ENCODE results near the gene ANKS1B. TPM values are rescaled to one million over a fixed set of nuclear protein-coding genes. Genes with fewer than 3 reads are reported as not detected.

The ANKS1B gene
- total RNA-seq, 1 donor from 2014 or later, result 10.6 TPM

DNA sequence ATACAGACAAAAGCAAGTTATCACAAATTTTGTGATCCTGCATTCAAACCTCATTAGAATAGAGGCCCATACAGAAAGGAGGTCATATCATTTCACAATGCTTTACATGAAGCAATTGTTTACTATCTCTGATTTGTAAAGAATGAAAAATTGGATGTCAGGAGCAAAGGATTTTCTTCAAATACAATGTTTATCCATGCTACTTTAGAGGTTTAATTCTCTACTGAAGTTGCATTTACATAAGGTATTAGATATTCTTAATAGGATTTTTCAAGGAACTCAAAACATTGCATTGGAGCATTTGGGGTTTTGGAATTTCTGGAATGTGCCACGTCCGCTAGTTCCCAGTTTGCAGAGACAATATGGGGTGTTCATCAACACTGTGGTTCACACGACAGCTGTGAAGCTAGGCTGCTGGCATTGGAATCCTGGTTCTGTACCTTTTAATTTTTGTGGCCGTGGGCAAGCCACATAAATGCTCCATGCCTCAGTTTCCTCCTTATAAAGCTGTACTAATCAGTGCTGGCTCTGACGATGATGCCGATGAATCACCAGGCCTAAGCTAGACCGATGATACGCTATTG is 1164.8 kb downstream of the ANKS1B start:
- DNase-seq (ENCODE audit: low spot score), result no peak

- no peak for DNase-seq (ENCODE audit: low spot score)
Measured at GRCh38 chr12:98819071-98819470, 1165.7 kb downstream of the ANKS1B start.

DNA sequence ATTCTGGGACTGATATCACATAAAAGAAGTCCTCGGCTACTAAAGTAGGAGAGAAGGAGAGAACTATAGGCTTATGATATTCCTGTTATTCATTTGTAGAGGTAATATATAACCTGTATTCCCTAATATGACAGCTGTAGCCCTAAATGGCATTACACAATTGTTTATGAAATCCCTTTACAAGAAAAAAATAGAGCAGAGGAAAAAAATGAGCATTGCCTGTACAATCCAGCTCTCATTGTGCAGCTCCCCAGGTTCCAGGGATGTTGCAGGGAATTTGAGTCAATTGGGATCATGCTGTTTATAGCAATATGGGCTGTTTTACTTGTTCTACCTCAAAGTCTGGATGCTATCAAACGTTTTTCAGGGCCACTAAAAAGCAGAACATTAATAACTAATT is 1166.5 kb downstream of the ANKS1B start:
- DNase-seq (ENCODE audit: low spot score), result no peak

GRCh38 chr12:98817742-98818141 is 1167.0 kb downstream of the ANKS1B start:
- no peak for DNase-seq (ENCODE audit: low spot score)

- DNase-seq (ENCODE audit: low spot score), result no peak
Measured at GRCh38 chr12:98816720-98817119, 1168.0 kb downstream of the ANKS1B start.

DNA sequence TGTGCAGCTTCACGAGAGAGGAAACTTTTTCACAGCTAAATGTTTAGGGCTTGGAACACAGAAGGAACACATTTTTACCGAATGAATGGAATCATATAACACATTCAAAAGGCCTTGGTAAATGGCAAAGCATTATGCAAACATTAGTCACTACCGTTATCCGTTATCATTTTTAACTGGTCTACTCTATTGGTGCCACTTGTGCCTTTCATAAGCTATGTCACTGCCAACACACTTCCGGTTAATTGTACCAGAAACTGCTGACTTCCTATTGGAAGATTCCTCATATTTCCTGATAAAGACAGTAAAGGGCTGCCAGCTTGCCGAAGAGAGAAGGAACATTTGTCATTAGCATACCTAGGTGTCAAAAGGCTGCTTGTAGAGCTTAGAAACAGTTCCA is 1170.5 kb downstream of the ANKS1B start:
- no peak for DNase-seq (ENCODE audit: low spot score)

DNA sequence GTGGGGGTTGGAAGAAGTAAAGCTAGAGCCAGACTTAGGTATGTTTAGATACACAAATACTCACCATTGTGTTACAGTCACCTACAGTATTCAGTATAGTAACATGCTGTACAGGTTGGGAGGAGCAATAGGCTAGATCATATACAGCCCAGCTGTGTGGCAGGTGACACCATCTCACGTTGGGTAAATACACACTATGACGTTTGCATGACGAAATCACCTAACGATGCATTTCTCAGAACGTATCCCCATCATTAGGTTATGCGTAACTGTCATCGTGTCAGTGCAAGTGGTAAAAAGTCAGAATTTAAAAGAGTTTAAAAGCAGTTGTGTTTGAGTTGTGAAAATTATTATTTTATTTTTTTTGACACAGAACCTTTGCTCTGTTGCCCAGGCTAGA is 1172.5 kb downstream of the ANKS1B start:
- no peak for DNase-seq (ENCODE audit: low spot score)

DNA sequence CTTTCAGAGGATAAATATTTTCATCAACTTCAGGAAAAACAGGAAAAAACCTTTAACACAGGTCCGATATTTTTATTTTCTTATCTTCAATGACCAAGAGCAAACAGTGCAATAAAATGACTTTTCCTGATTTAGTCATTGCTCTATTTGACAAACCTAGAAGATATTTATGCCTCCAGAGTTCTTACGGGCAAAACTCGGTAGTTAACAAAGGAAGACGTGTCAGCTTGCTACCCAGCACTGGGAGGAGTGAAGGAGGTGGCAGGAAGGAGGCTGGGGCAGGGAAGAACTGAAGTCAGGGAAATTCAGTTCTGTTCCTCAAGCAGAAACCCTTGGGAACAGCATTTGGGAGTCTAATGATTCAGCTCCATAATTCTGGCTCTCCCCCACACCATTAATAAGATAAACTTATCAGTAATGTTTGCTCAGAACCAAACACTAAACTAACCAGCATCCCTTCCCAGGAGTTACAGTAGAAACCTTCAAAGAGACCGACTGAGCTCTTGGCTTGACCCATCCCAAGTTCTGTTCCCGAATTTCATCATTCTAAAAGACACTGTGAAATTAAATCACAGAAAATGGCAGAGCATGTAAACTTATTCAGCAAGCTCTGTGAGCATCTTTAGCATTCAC is 1176.4 kb downstream of the ANKS1B start:
- no peak for DNase-seq (ENCODE audit: low spot score)

- DNase-seq (ENCODE audit: low spot score), result no peak
Measured at GRCh38 chr12:98807187-98807586, 1177.5 kb downstream of the ANKS1B start.

- no peak for DNase-seq (ENCODE audit: low spot score)
Measured at GRCh38 chr12:98803468-98804209, 1181.1 kb downstream of the ANKS1B start.

DNA sequence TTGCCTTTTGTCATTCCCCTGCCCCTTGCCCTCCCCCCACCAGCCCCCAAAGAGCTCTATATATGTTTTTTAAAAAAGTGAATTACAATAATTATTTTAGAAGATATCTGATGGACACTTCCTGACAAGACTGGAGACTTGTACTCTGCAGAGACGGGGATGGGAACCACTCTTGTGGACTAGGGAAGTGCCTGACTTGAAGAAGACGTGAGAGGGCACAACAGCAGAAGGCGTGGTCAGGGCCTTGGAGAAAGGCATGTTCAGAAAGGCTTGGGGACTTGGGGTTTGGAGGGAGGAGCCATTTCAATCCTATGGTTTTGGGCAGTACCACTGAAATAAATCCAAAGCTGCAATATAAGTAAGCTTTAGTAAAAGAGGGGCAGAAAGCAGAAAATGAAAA is 1184.9 kb downstream of the ANKS1B start:
- DNase-seq (ENCODE audit: low spot score), result no peak

DNA sequence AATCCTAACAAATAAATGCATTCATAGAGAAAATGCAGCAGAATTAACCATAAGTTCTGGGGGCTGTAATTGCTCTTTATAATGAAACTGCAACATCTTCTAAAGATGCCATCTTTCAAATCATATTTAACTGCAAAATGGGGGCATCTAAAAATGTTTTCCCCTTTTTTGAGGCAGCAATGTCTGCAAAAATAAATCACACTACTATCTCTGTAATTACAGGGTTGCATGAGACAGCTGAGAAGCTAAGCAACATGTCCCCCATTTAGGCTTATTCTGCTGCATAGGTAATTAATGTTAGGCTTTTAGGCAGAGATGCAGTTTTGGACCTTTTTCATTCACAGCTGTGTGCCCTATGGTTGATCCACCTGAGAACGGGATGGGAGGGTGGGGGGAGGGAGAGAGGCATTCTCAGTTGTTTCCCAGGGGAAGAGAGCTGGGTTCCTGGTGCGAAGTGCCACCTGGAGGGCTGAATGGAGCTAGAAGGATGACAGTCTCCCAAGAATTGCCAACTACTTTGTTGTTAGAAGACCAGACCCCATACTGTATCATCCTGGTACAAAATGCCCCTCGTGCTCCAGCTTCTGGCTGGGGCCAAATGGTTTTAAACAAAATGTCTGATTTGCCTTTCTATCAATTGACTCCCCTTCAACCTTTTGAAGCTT is 1185.5 kb downstream of the ANKS1B start:
- no peak for DNase-seq (ENCODE audit: low spot score)

- no peak for DNase-seq (ENCODE audit: low spot score)
Measured at GRCh38 chr12:98797200-98797599, 1187.5 kb downstream of the ANKS1B start.

GRCh38 chr12:98796745-98797144 is 1188.0 kb downstream of the ANKS1B start:
- no peak for DNase-seq (ENCODE audit: low spot score)

DNA sequence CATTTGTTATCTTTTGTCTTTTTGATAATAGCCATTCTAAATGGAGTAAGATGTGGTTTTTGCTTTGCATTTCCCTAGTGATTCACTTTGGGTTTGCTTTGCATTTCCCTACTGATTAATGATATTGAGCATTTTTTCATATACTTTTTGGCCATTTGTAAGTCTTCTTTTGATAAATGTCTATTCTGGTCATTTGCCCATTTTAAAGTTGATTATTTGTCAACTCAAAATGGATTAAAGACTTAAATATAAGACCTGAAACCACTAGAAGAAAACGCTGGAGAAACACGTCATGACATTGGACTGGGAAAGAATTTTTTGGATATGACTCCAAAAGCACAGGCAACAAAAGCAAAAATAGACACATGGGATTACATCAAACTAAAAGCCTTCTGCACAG is 1191.6 kb downstream of the ANKS1B start:
- no peak for DNase-seq (ENCODE audit: low spot score)

DNA sequence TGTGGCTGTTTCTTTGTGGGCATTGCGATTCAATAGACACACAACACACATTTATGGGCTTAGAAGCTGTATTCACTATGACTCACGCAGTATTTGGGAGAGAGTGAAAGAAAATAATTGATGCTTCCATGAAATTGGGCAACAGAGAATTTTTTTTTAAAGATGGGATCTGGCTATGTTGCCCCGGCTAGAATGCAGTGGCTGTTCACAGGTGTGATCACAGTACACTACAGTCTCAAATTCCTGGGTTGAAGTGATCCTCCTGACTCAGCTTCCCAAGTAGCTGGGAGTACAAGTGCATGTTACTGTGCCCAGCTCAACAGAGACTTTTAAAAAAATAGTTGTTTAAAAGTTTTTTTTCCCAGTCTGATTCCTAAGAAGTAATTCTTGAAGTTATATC is 1193.3 kb downstream of the ANKS1B start:
- no peak for DNase-seq (ENCODE audit: low spot score)

DNA sequence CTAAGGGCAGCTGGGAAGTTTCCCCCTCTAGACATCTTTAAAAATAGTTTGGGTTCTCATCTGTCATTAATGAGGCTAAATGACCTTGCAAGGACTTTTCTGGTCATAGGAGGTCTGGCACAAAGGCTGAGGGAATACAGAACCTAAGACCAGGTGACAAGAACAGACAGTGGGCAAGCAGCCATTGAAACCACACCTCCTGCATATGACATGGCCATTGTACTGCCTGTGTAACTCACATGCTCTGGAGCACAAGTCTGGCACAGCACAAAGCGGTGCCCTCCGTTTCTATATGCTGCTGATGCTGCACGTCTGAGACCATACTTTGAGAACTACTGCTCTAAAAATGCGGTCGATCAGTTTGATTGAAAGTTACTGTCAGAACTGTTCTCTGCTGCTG is 1196.3 kb downstream of the ANKS1B start:
- no peak for DNase-seq (ENCODE audit: low spot score)

DNA sequence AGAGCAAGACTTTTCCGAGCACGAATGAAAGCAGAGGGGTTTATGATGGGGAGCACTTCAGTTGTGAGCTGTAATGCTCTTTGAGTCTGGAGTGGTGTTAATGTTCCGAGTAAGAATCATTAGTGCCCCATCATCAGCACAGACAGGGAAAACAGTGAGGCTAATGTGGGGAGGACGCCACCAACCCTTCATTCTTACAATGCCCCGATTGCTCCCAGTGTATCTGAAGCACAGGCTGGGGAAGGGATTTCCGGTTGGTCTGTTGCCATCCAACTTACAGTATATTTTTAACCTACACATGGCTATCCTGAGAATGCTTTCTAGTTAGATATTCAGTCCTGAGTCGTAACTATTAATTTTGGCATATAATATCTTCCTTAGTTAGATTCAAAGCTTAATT is 1198.1 kb downstream of the ANKS1B start:
- DNase-seq (ENCODE audit: low spot score), result no peak

GRCh38 chr12:98783420-98783819 is 1201.3 kb downstream of the ANKS1B start:
- no peak for DNase-seq (ENCODE audit: low spot score)

- no peak for DNase-seq (ENCODE audit: low spot score)
Measured at GRCh38 chr12:98780261-98780660, 1204.5 kb downstream of the ANKS1B start.

GRCh38 chr12:98772818-98773217 is 1211.9 kb downstream of the ANKS1B start:
- DNase-seq (ENCODE audit: low spot score), result no peak

DNA sequence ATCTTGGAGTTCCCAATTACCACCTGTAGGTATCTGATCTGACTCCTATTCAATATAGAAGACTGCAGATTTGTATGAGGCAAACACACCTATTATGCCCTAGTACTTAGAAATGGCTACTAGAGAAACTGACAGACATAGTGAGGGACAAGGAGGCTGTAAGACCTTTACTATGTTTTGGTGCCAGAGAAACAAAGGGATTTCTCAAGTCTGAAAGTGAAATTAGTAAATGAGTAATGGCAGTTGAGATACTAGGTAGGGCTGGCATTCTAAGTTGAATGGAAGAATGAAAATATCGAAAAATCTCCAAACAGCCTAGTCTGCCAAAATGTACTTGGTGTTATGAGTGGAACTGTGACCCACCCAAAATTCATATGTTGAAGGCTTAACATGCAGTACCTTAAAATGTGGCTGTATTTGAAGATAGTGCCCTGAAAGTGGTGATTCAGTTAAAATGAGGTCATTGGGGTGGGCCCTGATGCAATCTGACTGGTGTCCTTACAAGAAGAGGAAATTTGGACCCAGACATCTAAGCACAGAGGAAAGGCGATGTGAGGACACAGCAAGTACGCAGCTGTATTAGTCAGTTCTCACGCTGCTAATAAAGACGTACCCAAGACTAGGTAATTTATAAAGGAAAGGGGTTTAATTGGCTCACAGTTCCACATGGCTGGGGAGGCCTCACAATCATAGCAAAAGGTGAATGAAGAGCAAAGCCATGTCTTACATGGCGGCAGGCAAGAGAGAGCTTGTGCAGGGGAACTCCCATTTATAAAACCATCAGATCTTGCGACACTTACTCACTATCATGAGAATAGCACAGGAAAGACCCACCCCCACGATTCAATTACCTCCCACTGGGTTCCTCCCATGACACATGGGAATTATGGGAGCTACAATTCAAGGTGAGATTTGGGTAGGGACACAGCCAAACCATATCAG is 1212.7 kb downstream of the ANKS1B start:
- no peak for DNase-seq (ENCODE audit: low spot score)
